Adrenal gland (tissue), 5 donors: ENCODE measurements around the gene NUBP2.

Experiments
- CTCF ChIP-seq, 6 experiments: fragments of 450-650 bp in 4 of 6; fragments of 200-600 bp in 2 of 6; sonication (generic) in 1 of 6; IDR thresholded peaks; 1 replicate in 5 of 6; 2 replicates in 1 of 6; pipeline versions ENCODE4 v1.5.1 to v1.8.0; 2016 to 2021; ENCODE audit warnings: antibody characterized with exemption in 6 of 6, mild to moderate bottlenecking in 2 of 6, moderate library complexity in 1 of 6
- POLR2A ChIP-seq, 2 donors: fragments of 450-650 bp; IDR thresholded peaks; one replicate each; pipeline ENCODE4 v1.6.1; 2017; ENCODE audit warnings: antibody characterized with exemption in 2 of 2, mild to moderate bottlenecking in 2 of 2, moderate library complexity in 1 of 2
- donor health status: DM: no; HTN: no; CAD: no.

GRCh38 chr16:1788708-1789100, 5.9 kb downstream of the NUBP2 start:
- TF ChIP-seq POLR2A (IDR thresholded peaks at IDR 0.05) (no peak), CTCF (IDR thresholded peaks at IDR 0.05) (no peak)
